K562 (cell line): ENCODE results near the gene NR2E1.

Source experiments
- CEBPB ChIP-seq: fragments of 450-650 bp; IDR thresholded peaks from 2 replicates; pipeline ENCODE4 v1.6.1; 2016; ENCODE audit warnings: missing genetic modification characterization, missing compliant biosample characterization
- ZFX ChIP-seq: sonication (generic); formaldehyde crosslinking; IDR thresholded peaks from 2 replicates; pipeline ENCODE4 v1.8.0; 2022; ENCODE audit warnings: mild to moderate bottlenecking, missing genetic modification reagents, moderate library complexity
- TF ChIP-seq, protein P1 (sequence below), 3 experiments: IDR thresholded peaks in 2 of 3; conservative IDR thresholded peaks in 1 of 3; 2 replicates each; pipeline ENCODE4 v1.5.1; 2011 to 2012; ENCODE audit warnings: low read length in 3 of 3, mild to moderate bottlenecking in 3 of 3, control low read depth in 2 of 3, improper control_type of control experiment in 1 of 3, inconsistent platforms in 1 of 3, low read depth in 1 of 3, mixed read lengths in 1 of 3, moderate library complexity in 1 of 3; ENCODE audit not compliant: insufficient read depth in 2 of 3

DNA sequence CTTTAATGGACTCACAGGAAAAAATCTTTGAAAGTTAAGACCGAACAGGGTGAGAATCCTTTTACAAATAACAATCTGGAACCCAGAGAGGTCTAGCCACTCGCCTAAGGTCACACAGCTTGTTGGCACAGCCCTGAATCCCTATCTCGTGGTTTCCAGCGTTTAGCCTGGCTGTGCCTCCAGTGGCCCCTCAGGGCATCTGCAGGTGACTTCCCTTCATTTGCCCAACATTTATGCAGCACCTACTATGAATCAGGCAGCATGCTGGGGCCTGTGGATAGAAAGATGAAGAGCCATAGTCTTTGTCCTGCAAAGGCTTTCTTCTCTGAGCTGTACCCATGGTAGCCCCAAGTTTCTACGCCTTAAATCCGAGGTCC is 2.6 kb upstream of the NR2E1 start:
- TF ChIP-seq, protein P1, sequence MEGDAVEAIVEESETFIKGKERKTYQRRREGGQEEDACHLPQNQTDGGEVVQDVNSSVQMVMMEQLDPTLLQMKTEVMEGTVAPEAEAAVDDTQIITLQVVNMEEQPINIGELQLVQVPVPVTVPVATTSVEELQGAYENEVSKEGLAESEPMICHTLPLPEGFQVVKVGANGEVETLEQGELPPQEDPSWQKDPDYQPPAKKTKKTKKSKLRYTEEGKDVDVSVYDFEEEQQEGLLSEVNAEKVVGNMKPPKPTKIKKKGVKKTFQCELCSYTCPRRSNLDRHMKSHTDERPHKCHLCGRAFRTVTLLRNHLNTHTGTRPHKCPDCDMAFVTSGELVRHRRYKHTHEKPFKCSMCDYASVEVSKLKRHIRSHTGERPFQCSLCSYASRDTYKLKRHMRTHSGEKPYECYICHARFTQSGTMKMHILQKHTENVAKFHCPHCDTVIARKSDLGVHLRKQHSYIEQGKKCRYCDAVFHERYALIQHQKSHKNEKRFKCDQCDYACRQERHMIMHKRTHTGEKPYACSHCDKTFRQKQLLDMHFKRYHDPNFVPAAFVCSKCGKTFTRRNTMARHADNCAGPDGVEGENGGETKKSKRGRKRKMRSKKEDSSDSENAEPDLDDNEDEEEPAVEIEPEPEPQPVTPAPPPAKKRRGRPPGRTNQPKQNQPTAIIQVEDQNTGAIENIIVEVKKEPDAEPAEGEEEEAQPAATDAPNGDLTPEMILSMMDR (IDR thresholded peaks at IDR 0.05 in 2 of 3, conservative IDR thresholded peaks at IDR 0.05 in 1 of 3; ENCODE audit: insufficient read depth in 2 of 3, low read depth in 1 of 3, low read length in 3 of 3): no peak
- TF ChIP-seq ZFX (no peak), CEBPB (tag) (no peak)
